Measurements from ENCODE around the gene IFITM10.
"Not testable (repeated sequence)": the region's sequence is repeated elsewhere in the genome, so short reads cannot be mapped to it uniquely, and the experiment has no call there.

The IFITM10 gene

DNA sequence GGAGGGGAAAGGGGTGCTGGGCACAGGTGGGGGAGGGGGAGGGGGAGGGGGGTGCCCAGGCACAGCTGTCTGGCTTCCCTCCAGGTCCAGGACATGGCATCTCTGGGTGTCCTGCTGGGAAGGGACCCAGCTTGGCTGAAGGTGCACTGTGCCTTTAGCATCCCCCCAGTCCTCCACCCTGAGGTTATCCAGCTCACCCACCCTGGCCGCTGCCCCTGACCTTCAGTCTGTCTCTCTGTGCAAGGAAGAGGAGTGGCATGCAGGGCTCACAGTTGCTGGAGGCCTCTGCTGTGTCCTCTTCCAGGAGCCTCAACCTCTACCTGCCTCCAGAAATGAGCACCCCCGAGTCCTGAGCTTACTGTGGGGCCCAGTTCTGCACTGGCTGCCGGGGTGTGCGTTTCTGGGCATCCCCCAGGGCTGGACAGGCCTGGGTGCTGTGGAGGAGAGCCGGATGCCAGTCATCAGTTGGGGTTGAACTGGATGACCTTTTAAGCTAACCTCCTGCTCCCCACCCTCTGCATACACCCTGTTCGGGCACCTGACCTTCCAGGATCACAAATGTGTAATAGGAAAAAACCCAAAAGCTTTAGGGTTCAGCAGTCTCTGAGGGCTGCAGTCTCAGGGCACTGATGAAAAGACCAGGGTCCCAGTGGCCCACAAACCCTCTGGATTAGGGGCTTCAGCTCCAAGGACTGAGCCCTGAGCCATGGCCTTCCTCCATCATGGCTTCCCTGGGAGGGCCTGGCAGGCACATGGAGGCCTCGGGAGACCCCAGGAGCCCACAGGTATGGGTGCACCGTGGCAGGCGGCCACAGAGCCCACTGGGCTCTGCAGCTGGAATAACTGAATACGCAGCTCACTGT is 23.0 kb upstream of the IFITM10 start:
- Histone ChIP-seq H3K27me3 (ENCODE audit: insufficient read depth, low read length) (no peaks in the 10 kb centered on the region), H3K36me3 (ENCODE audit: insufficient read depth, low read length) (no peaks in the 10 kb centered on the region), H3K4me3 (ENCODE audit: low read length) (no peak overlapping the region), H3K4me1 (ENCODE audit: insufficient read depth, low read length) (peaks cover 14% of the 10 kb centered on the region), H3K9me3 (ENCODE audit: low read length) (no peaks in the 10 kb centered on the region), H2AFZ (ENCODE audit: low read depth, low read length) (no peak overlapping the region)

GRCh38 chr11:1772270-1773130 is 22.1 kb upstream of the IFITM10 start:
- peaks cover 14% of the 10 kb centered on the region for H3K4me1 ChIP-seq (ENCODE audit: insufficient read depth, low read length)
- H3K36me3 ChIP-seq (ENCODE audit: insufficient read depth, low read length), result no peaks in the 10 kb centered on the region
- no peak overlapping the region for H3K4me3 ChIP-seq (ENCODE audit: low read length)
- H3K27me3 ChIP-seq (ENCODE audit: insufficient read depth, low read length), result peaks cover 3% of the 10 kb centered on the region
- H3K9me3 ChIP-seq (ENCODE audit: low read length), result no peaks in the 10 kb centered on the region
- H2AFZ ChIP-seq (ENCODE audit: low read depth, low read length), result no peak overlapping the region

- no peak overlapping the region for H2AFZ ChIP-seq (ENCODE audit: low read depth, low read length)
- no peak overlapping the region for H3K4me3 ChIP-seq (ENCODE audit: low read length)
- H3K27me3 ChIP-seq (ENCODE audit: insufficient read depth, low read length), result peaks cover 3% of the 10 kb centered on the region
- peaks cover 14% of the 10 kb centered on the region for H3K4me1 ChIP-seq (ENCODE audit: insufficient read depth, low read length)
- H3K36me3 ChIP-seq (ENCODE audit: insufficient read depth, low read length), result no peaks in the 10 kb centered on the region
- no peaks in the 10 kb centered on the region for H3K9me3 ChIP-seq (ENCODE audit: low read length)
These were observed 21.3 kb upstream of the IFITM10 start for GRCh38 chr11:1771700-1772099.

GRCh38 chr11:1771273-1771672 is 20.9 kb upstream of the IFITM10 start:
- H3K36me3 ChIP-seq (ENCODE audit: insufficient read depth, low read length), result no peaks in the 10 kb centered on the region
- H2AFZ ChIP-seq (ENCODE audit: low read depth, low read length), result no peak overlapping the region
- peaks cover 14% of the 10 kb centered on the region for H3K4me1 ChIP-seq (ENCODE audit: insufficient read depth, low read length)
- no peaks in the 10 kb centered on the region for H3K9me3 ChIP-seq (ENCODE audit: low read length)
- no peak overlapping the region for H3K4me3 ChIP-seq (ENCODE audit: low read length)
- H3K27me3 ChIP-seq (ENCODE audit: insufficient read depth, low read length), result peaks cover 3% of the 10 kb centered on the region

- Histone ChIP-seq H3K4me3 (ENCODE audit: low read length) (no peak overlapping the region), H3K36me3 (ENCODE audit: insufficient read depth, low read length) (no peaks in the 10 kb centered on the region), H3K4me1 (ENCODE audit: insufficient read depth, low read length) (peaks cover 14% of the 10 kb centered on the region), H3K27me3 (ENCODE audit: insufficient read depth, low read length) (peaks cover 3% of the 10 kb centered on the region), H2AFZ (ENCODE audit: low read depth, low read length) (no peak overlapping the region), H3K9me3 (ENCODE audit: low read length) (no peaks in the 10 kb centered on the region)
These were observed 20.1 kb upstream of the IFITM10 start for GRCh38 chr11:1770528-1770927.

- no peak overlapping the region for H3K4me3 ChIP-seq (ENCODE audit: low read length)
- H3K36me3 ChIP-seq (ENCODE audit: insufficient read depth, low read length), result no peaks in the 10 kb centered on the region
- no peaks in the 10 kb centered on the region for H3K9me3 ChIP-seq (ENCODE audit: low read length)
- peaks cover 14% of the 10 kb centered on the region for H3K4me1 ChIP-seq (ENCODE audit: insufficient read depth, low read length)
- no peak overlapping the region for H2AFZ ChIP-seq (ENCODE audit: low read depth, low read length)
- peaks cover 3% of the 10 kb centered on the region for H3K27me3 ChIP-seq (ENCODE audit: insufficient read depth, low read length)
These were observed 19.7 kb upstream of the IFITM10 start for GRCh38 chr11:1770061-1770460.

- H2AFZ ChIP-seq (ENCODE audit: low read depth, low read length); H3K36me3 ChIP-seq (ENCODE audit: insufficient read depth, low read length); H3K9me3 ChIP-seq (ENCODE audit: low read length); H3K4me3 ChIP-seq (ENCODE audit: low read length); H3K27me3 ChIP-seq (ENCODE audit: insufficient read depth, low read length): not testable (repeated sequence)
- peaks cover 15% of the 10 kb centered on the region for H3K4me1 ChIP-seq (ENCODE audit: insufficient read depth, low read length)
These were observed 19.0 kb upstream of the IFITM10 start for GRCh38 chr11:1769304-1769936.

DNA sequence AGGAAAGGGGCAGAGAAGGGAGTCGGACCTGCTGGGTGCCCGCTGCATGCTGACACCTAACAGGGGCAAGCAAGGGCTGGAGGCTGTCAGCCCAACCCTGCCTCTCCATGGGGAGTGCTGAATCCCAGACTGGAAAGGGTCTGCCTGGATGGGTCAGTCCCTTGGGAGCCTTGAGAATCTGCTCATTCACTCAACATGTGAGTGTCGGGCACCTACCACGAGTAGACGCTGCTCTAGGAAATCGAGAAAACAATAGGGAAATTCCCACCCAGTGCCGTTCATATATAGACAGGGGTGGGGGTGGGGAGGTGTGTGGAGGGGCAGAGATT is 17.7 kb upstream of the IFITM10 start:
- Histone ChIP-seq H3K9me3 (ENCODE audit: low read length) (no peaks in the 10 kb centered on the region), H2AFZ (ENCODE audit: low read depth, low read length) (no peak overlapping the region), H3K27me3 (ENCODE audit: insufficient read depth, low read length) (peaks cover 3% of the 10 kb centered on the region), H3K4me3 (ENCODE audit: low read length) (no peak overlapping the region), H3K4me1 (ENCODE audit: insufficient read depth, low read length) (peaks cover 11% of the 10 kb centered on the region), H3K36me3 (ENCODE audit: insufficient read depth, low read length) (no peaks in the 10 kb centered on the region)

GRCh38 chr11:1767399-1768140 is 17.2 kb upstream of the IFITM10 start:
- Histone ChIP-seq H2AFZ (ENCODE audit: low read depth, low read length) (no peak overlapping the region), H3K4me3 (ENCODE audit: low read length) (no peak overlapping the region), H3K27me3 (ENCODE audit: insufficient read depth, low read length) (peaks cover 3% of the 10 kb centered on the region), H3K4me1 (ENCODE audit: insufficient read depth, low read length) (peaks cover 12% of the 10 kb centered on the region), H3K9me3 (ENCODE audit: low read length) (no peaks in the 10 kb centered on the region), H3K36me3 (ENCODE audit: insufficient read depth, low read length) (no peaks in the 10 kb centered on the region)

DNA sequence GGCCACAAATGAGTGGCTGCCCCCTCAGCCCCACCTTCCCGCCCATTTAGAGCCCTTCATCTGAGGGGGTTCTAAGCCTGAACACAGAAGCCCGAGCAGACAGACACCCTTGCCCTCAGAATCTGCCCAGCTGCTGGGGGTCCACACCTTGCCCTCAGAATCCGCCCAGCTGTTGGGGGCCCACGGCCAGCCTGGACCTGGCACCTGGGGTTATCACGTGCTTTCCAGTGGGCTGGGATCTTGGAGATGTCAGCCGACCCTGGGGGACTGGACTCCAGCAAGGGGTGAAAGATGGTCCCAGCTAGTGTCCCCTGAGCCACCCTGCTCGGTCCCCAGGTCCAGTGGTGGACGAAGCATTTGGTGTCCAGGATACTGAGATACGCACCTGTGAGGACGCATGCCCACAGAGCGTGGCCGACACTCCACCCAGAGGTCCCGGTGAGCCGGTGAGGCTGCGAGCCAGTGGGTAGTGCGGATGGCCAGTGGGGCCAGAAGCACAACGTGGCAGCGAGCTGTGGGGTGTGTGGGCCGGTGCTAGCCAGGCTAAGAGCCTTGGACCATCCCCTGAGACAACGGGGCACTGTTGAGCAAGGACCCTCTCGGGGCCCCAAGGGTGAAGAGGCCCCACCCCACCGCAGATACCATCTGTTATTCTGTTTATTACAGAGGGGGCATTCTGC is 16.5 kb upstream of the IFITM10 start:
- no peaks in the 10 kb centered on the region for H3K9me3 ChIP-seq (ENCODE audit: low read length)
- H3K36me3 ChIP-seq (ENCODE audit: insufficient read depth, low read length), result no peaks in the 10 kb centered on the region
- no peak overlapping the region for H3K4me3 ChIP-seq (ENCODE audit: low read length)
- H3K27me3 ChIP-seq (ENCODE audit: insufficient read depth, low read length), result peaks cover 3% of the 10 kb centered on the region
- no peak overlapping the region for H2AFZ ChIP-seq (ENCODE audit: low read depth, low read length)
- H3K4me1 ChIP-seq (ENCODE audit: insufficient read depth, low read length), result peaks cover 8% of the 10 kb centered on the region

DNA sequence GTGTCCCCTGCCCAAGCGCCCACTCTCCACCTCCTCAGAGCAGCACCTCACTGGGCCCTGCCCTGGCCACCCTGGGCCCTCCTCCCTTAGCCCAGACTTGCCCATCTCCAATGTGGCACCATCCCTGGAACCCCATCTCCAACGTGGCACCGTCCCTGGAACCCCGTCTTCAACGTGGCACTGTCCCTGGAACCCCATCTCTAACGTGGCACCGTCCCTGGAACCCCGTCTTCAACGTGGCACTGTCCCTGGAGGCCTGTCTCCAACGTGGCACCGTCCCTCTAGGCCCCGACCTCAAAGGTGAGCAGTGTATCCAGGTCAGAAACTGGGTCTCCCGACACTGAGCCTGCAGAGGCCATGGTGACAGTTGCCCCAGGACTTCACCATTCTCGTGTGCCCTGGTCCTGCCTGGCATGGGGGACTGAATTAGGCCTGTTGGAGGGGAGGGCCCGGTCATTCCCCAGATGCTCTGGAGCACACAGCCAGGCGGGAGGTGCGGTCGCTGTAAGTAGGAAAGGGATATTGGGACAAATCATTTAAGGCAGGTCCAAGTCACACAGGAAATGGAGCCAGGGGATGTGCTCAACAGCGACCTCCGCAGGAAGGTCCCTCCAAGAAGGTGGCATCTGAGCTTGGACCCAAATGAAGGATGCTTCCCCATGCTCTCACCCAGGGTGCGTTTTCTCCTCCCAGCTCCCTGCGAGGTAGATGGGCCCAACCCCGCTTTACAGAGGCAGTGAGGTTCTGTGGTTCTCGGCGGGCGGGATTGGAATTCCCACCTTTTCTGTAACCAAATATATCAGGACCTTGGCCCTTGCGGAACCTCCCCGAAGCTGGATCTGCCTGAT is 15.7 kb upstream of the IFITM10 start:
- Histone ChIP-seq H3K4me3 (ENCODE audit: low read length) (no peak overlapping the region), H3K27me3 (ENCODE audit: insufficient read depth, low read length) (peaks cover 3% of the 10 kb centered on the region), H3K36me3 (ENCODE audit: insufficient read depth, low read length) (peaks cover under 1% of the 10 kb centered on the region), H2AFZ (ENCODE audit: low read depth, low read length) (no peak overlapping the region), H3K4me1 (ENCODE audit: insufficient read depth, low read length) (peaks cover 8% of the 10 kb centered on the region), H3K9me3 (ENCODE audit: low read length) (no peaks in the 10 kb centered on the region)

Data from neuron (in vitro differentiated cells).